Osteocyte (in vitro differentiated cells): ENCODE measurements around the gene TNFAIP3. TPM values are rescaled to one million over a fixed set of nuclear protein-coding genes. Genes with fewer than 3 reads are reported as not detected.
A peak's percentile ranks its signal among the peaks of the same experiment; 100 is the strongest.

Experiments
- DNase-seq: peaks from one replicate; pipeline ENCODE4 v3.0.0; 2021; ENCODE audit warnings: mixed read lengths; ENCODE audit not compliant: unreplicated experiment; ENCODE audit errors: extremely low spot score
- H3K27ac Mint-ChIP-seq: one replicate; pipeline ENCODE4 v1.8.0; 2021; ENCODE audit warnings: mild to moderate bottlenecking, mixed read lengths; ENCODE audit not compliant: unreplicated experiment
- H3K27me3 Mint-ChIP-seq: one replicate; pipeline ENCODE4 v1.8.0; 2021; ENCODE audit warnings: mixed read lengths; ENCODE audit not compliant: unreplicated experiment
- H3K36me3 Mint-ChIP-seq: one replicate; pipeline ENCODE4 v1.8.0; 2021; ENCODE audit warnings: mixed read lengths; ENCODE audit not compliant: unreplicated experiment
- H3K4me1 Mint-ChIP-seq: one replicate; pipeline ENCODE4 v1.8.0; 2021; ENCODE audit warnings: mixed read lengths; ENCODE audit not compliant: unreplicated experiment
- H3K4me3 Mint-ChIP-seq: one replicate; pipeline ENCODE4 v1.8.0; 2021; ENCODE audit warnings: mild to moderate bottlenecking, moderate library complexity, mixed read lengths; ENCODE audit not compliant: unreplicated experiment
- H3K9me3 Mint-ChIP-seq: one replicate; pipeline ENCODE4 v1.8.0; 2021; ENCODE audit warnings: mixed read lengths; ENCODE audit not compliant: unreplicated experiment
- CTCF ChIP-seq: fragments of 200-600 bp; sonication (generic); IDR thresholded peaks from 2 replicates; pipeline ENCODE4 v1.5.0; 2021; ENCODE audit warnings: antibody characterized with exemption, mild to moderate bottlenecking, moderate library complexity
- long read RNA-seq: library from polyadenylated mRNA; unstranded; transcript quantifications from one replicate; pipeline ENCODE4 v2.0.0, GENCODE V29; 2021
- total RNA-seq: library from RNA; stranded (reverse); gene quantifications from 2 replicates; pipeline ENCODE4 v1.2.1, GENCODE V29; 2021

TNFAIP3 gene
- total RNA-seq, result 12.0 and 17.4 TPM in 2 replicates
- long read RNA-seq, partial matches to known transcripts, result 3 of 5 reads
- long read RNA-seq, other reads (novel, unspliced or antisense), result 2 of 5 reads

GRCh38 chr6:137866914-137867684, at the start of gene TNFAIP3:
TNFAIP3 (plus strand) TSS chr6:137867259; CDS start chr6:137871228, 3,969 bp downstream.
- Mint-ChIP-seq H3K4me3 (peak within 1 kb of the TSS; percentile 91), H3K36me3 (no peaks in the 10 kb centered on the region), H3K27ac (peak within 1 kb of the TSS; percentile 90), H3K27me3 (no peaks in the 10 kb centered on the region), H3K4me1 (peaks cover 50% of the 10 kb centered on the region), H3K9me3 (no peaks in the 10 kb centered on the region)
- peak; percentile 84 for TF ChIP-seq CTCF
- peak; percentile 96 for DNase-seq

GRCh38 chr6:137818440-137818839, 48.6 kb upstream of the TNFAIP3 start:
- H3K27me3 Mint-ChIP-seq, result no peaks in the 10 kb centered on the region
- no peak for DNase-seq
- H3K36me3 Mint-ChIP-seq, result no peaks in the 10 kb centered on the region
- H3K4me1 Mint-ChIP-seq, result peaks cover 22% of the 10 kb centered on the region
- no peak overlapping the region for H3K4me3 Mint-ChIP-seq
- no peak for TF ChIP-seq CTCF
- no peaks in the 10 kb centered on the region for H3K9me3 Mint-ChIP-seq
- H3K27ac Mint-ChIP-seq, result no peak overlapping the region

DNA sequence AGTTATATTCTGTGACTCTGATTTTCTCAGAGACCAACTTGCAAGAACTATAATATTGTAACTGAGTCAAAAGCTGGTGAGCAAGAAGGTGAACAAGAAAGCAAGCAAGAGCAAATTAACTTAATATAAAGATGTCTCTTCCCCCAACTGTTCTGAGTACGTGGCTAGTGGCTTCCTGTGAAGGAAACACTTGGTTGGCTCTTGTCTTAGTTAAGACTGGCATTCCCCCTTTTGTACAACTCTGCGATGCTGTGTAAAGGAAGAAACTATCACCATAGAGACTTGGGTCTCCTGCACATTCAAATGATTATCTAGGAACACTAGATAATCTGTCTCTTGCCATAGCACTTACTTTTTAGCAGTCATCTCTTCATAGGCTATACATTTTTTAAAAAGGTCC, 47.3 kb upstream of the TNFAIP3 start:
- no peak for TF ChIP-seq CTCF
- no peaks in the 10 kb centered on the region for H3K27me3 Mint-ChIP-seq
- peaks cover 34% of the 10 kb centered on the region for H3K4me1 Mint-ChIP-seq
- no peaks in the 10 kb centered on the region for H3K36me3 Mint-ChIP-seq
- no peak overlapping the region for H3K4me3 Mint-ChIP-seq
- DNase-seq, result no peak
- H3K9me3 Mint-ChIP-seq, result no peaks in the 10 kb centered on the region
- H3K27ac Mint-ChIP-seq, result no peak overlapping the region

DNA sequence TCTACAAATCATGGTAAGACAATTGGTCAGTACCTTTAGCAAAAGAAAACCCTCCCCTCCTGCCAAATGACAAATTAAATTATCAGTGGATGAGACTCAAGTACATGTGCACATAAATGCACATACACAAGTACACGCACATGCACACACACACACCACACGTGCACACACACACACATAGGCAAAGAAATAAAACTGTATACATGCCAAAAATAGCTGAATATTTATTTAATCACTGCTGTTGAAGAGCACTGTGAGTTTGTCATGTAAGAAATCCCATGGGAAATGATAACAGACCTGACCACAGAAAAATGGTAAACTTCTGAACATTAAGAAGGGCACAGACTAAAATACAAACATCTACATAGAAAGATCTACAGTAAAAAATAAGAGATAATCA, 46.6 kb upstream of the TNFAIP3 start:
- Mint-ChIP-seq H3K4me3 (no peak overlapping the region), H3K9me3 (no peaks in the 10 kb centered on the region), H3K36me3 (no peaks in the 10 kb centered on the region), H3K27ac (no peak overlapping the region), H3K27me3 (no peaks in the 10 kb centered on the region), H3K4me1 (peaks cover 36% of the 10 kb centered on the region)
- DNase-seq, result no peak
- no peak for TF ChIP-seq CTCF

GRCh38 chr6:137820952-137821351, 46.1 kb upstream of the TNFAIP3 start:
- no peak overlapping the region for H3K4me3 Mint-ChIP-seq
- DNase-seq, result no peak
- H3K27me3 Mint-ChIP-seq, result no peaks in the 10 kb centered on the region
- H3K9me3 Mint-ChIP-seq, result no peaks in the 10 kb centered on the region
- no peak for TF ChIP-seq CTCF
- H3K27ac Mint-ChIP-seq, result no peak overlapping the region
- peaks cover 36% of the 10 kb centered on the region for H3K4me1 Mint-ChIP-seq
- H3K36me3 Mint-ChIP-seq, result no peaks in the 10 kb centered on the region
